H54 (cell line): ENCODE measurements around the gene GRM8.

Source experiments
- DNase-seq: peaks from one replicate; pipeline ENCODE4 v3.0.0; 2011; ENCODE audit warnings: low spot score, mixed read lengths; ENCODE audit not compliant: insufficient read length
- FAIRE-seq: peaks from 3 replicates; lab custom pipeline; 2011; peaks lifted over from hg19 to GRCh38; lab: Jason Lieb, UNC
- POLR2A ChIP-seq: IDR thresholded peaks from 2 replicates; pipeline ENCODE4 v1.6.1; 2011; ENCODE audit warnings: low read depth, mild to moderate bottlenecking, low read length

GRM8 gene

GRCh38 chr7:127209886-127210285, 42.9 kb downstream of the GRM8 start:
- FAIRE-seq (no peak), DNase-seq (no peak)
- no peak for TF ChIP-seq POLR2A

GRCh38 chr7:127208860-127209259, 43.9 kb downstream of the GRM8 start:
- TF ChIP-seq POLR2A = no peak
- DNase-seq (no peak), FAIRE-seq (no peak)

- no peak for TF ChIP-seq POLR2A
- no peak for FAIRE-seq
- no peak for DNase-seq
Observed at GRCh38 chr7:127208351-127208750, 44.4 kb downstream of the GRM8 start.

- DNase-seq = no peak
- FAIRE-seq = no peak
Observed at GRCh38 chr7:127207806-127208205, 44.9 kb downstream of the GRM8 start.

GRCh38 chr7:127207230-127207629, 45.5 kb downstream of the GRM8 start:
- DNase-seq (no peak), FAIRE-seq (no peak)
- TF ChIP-seq POLR2A = no peak

More at GRCh38 chr7:127207806-127208205, 44.9 kb downstream of the GRM8 start:
- TF ChIP-seq POLR2A = no peak

- FAIRE-seq = no peak
Observed at GRCh38 chr7:127194571-127194970, 58.2 kb downstream of the GRM8 start.

GRCh38 chr7:127189886-127190285, 62.9 kb downstream of the GRM8 start:
- no peak for TF ChIP-seq POLR2A

More at GRCh38 chr7:127194571-127194970, 58.2 kb downstream of the GRM8 start:
- TF ChIP-seq POLR2A = no peak
- no peak for DNase-seq

GRCh38 chr7:127189074-127189473, 63.7 kb downstream of the GRM8 start:
- TF ChIP-seq POLR2A = no peak
- FAIRE-seq = no peak
- DNase-seq = no peak

More at GRCh38 chr7:127189886-127190285, 62.9 kb downstream of the GRM8 start:
- DNase-seq (no peak), FAIRE-seq (no peak)

- FAIRE-seq = no peak
- no peak for DNase-seq
Observed at GRCh38 chr7:127187740-127188139, 65.0 kb downstream of the GRM8 start.

GRCh38 chr7:127186686-127187085, 66.1 kb downstream of the GRM8 start:
- no peak for FAIRE-seq
- TF ChIP-seq POLR2A = no peak
- no peak for DNase-seq

More at GRCh38 chr7:127187740-127188139, 65.0 kb downstream of the GRM8 start:
- no peak for TF ChIP-seq POLR2A

GRCh38 chr7:127177156-127177555, 75.6 kb downstream of the GRM8 start:
- TF ChIP-seq POLR2A = no peak
- FAIRE-seq = no peak

GRCh38 chr7:127162366-127162765, 90.4 kb downstream of the GRM8 start:
- TF ChIP-seq POLR2A = no peak
- DNase-seq (no peak), FAIRE-seq (no peak)

More at GRCh38 chr7:127177156-127177555, 75.6 kb downstream of the GRM8 start:
- DNase-seq = no peak

GRCh38 chr7:127158659-127159058, 94.1 kb downstream of the GRM8 start:
- FAIRE-seq (no peak), DNase-seq (peak; percentile 5)
- TF ChIP-seq POLR2A = no peak

GRCh38 chr7:127154958-127155357, 97.8 kb downstream of the GRM8 start:
- TF ChIP-seq POLR2A = no peak
- DNase-seq (no peak), FAIRE-seq (no peak)

GRCh38 chr7:127154101-127154500, 98.6 kb downstream of the GRM8 start:
- no peak for FAIRE-seq
- DNase-seq = no peak
- TF ChIP-seq POLR2A = no peak
